WTC11 (cell line): ENCODE results near the gene PDE1C. TPM values are rescaled to one million over a fixed set of nuclear protein-coding genes. Genes with fewer than 3 reads are reported as not detected.

ENCODE experiments used
- ATAC-seq: fragments of 200-7000 bp; cut with Tn5 transposase; 2 replicates; pipeline ENCODE4 v1.10.0; 2021; ENCODE audit warnings: mild to moderate bottlenecking, moderate library complexity
- CTCF ChIA-PET: fragments of 300-600 bp; sonication (Branson Sonifier 250); formaldehyde crosslinking; loops from one replicate; lab custom pipeline; 2021; ENCODE audit warnings: antibody characterized with exemption; lab: Charles Lee
- POLR2A ChIA-PET: fragments of 350-600 bp; sonication (Branson Sonifier 250); formaldehyde crosslinking; loops from one replicate; lab custom pipeline; 2021; ENCODE audit warnings: antibody characterized with exemption; lab: Charles Lee
- DNase-seq: peaks from one replicate; pipeline ENCODE4 v3.0.0; 2021; ENCODE audit warnings: low spot score
- H3K27ac Mint-ChIP-seq: 2 replicates; pipeline ENCODE4 v1.8.0; 2021; ENCODE audit warnings: mixed read lengths
- H3K27me3 Mint-ChIP-seq: 2 replicates; pipeline ENCODE4 v1.8.0; 2021; ENCODE audit warnings: low read depth, mild to moderate bottlenecking, moderate library complexity, mixed read lengths
- H3K36me3 Mint-ChIP-seq: 2 replicates; pipeline ENCODE4 v1.8.0; 2021; ENCODE audit warnings: mixed read lengths
- H3K4me1 Mint-ChIP-seq: 2 replicates; pipeline ENCODE4 v1.8.0; 2022; ENCODE audit warnings: mixed read lengths
- H3K4me3 Mint-ChIP-seq: 2 replicates; pipeline ENCODE4 v1.8.0; 2021; ENCODE audit warnings: mild to moderate bottlenecking, moderate library complexity, mixed read lengths
- H3K9me3 Mint-ChIP-seq: 2 replicates; pipeline ENCODE4 v1.8.0; 2021; ENCODE audit warnings: mixed read lengths
- ATF2 ChIP-seq: sonication (generic); formaldehyde crosslinking; IDR thresholded peaks from 2 replicates; pipeline ENCODE4 v1.8.1; 2022; ENCODE audit warnings: low read depth, missing genetic modification reagents, borderline replicate concordance
- CDX4 ChIP-seq: fragments of 250-450 bp; sonication (Bioruptor Pico); IDR thresholded peaks from 2 replicates; pipeline ENCODE4 v1.9.0; 2021; ENCODE audit warnings: moderate library complexity, mild to moderate bottlenecking, inconsistent platforms, borderline replicate concordance
- E2F4 ChIP-seq: sonication (generic); formaldehyde crosslinking; IDR thresholded peaks from 2 replicates; pipeline ENCODE4 v1.8.1; 2022; ENCODE audit warnings: low read depth, mild to moderate bottlenecking, moderate library complexity, missing genetic modification reagents, borderline replicate concordance
- E2F5 ChIP-seq: sonication (generic); formaldehyde crosslinking; IDR thresholded peaks from 2 replicates; pipeline ENCODE4 v1.8.1; 2022; ENCODE audit warnings: mild to moderate bottlenecking, moderate library complexity, missing genetic modification reagents
- EMX1 ChIP-seq: fragments of 250-450 bp; sonication (Bioruptor Pico); IDR thresholded peaks from 2 replicates; pipeline ENCODE4 v1.8.0; 2021; ENCODE audit warnings: mild to moderate bottlenecking
- GTF2I ChIP-seq: fragments of 250-450 bp; sonication (Bioruptor Pico); conservative IDR thresholded peaks from 2 replicates; pipeline ENCODE4 v1.4.0; 2021; ENCODE audit warnings: mild to moderate bottlenecking
- JAZF1 ChIP-seq: fragments of 250-450 bp; sonication (Bioruptor Pico); IDR thresholded peaks from 2 replicates; pipeline ENCODE4 v1.9.0; 2021; ENCODE audit warnings: moderate library complexity, mild to moderate bottlenecking, inconsistent platforms
- MAX ChIP-seq: sonication (generic); formaldehyde crosslinking; IDR thresholded peaks from 2 replicates; pipeline ENCODE4 v1.8.0; 2022; ENCODE audit warnings: mild to moderate bottlenecking, missing genetic modification reagents
- NR2C2 ChIP-seq: sonication (generic); formaldehyde crosslinking; IDR thresholded peaks from 2 replicates; pipeline ENCODE4 v1.8.0; 2022; ENCODE audit warnings: mild to moderate bottlenecking, missing genetic modification reagents
- PREB ChIP-seq: sonication (generic); formaldehyde crosslinking; IDR thresholded peaks from 2 replicates; pipeline ENCODE4 v1.8.1; 2022; ENCODE audit warnings: mild to moderate bottlenecking, missing genetic modification reagents, moderate library complexity, borderline replicate concordance
- PRRX2 ChIP-seq: fragments of 250-450 bp; sonication (Bioruptor Pico); IDR thresholded peaks from 2 replicates; pipeline ENCODE4 v1.8.0; 2021; ENCODE audit warnings: mild to moderate bottlenecking
- SOX15 ChIP-seq: fragments of 250-450 bp; sonication (Bioruptor Pico); IDR thresholded peaks from 2 replicates; pipeline ENCODE4 v1.9.0; 2021; ENCODE audit warnings: mild to moderate bottlenecking
- SP1 ChIP-seq: sonication (generic); formaldehyde crosslinking; conservative IDR thresholded peaks from 2 replicates; pipeline ENCODE4 v1.8.1; 2022; ENCODE audit warnings: missing genetic modification reagents
- TEAD4 ChIP-seq: sonication (generic); formaldehyde crosslinking; IDR thresholded peaks from 2 replicates; pipeline ENCODE4 v1.8.0; 2022; ENCODE audit warnings: mild to moderate bottlenecking, missing genetic modification reagents
- ZNF232 ChIP-seq: sonication (generic); formaldehyde crosslinking; IDR thresholded peaks from 2 replicates; pipeline ENCODE4 v1.8.0; 2022; ENCODE audit warnings: mild to moderate bottlenecking, missing genetic modification reagents
- ZNF281 ChIP-seq: sonication (generic); formaldehyde crosslinking; IDR thresholded peaks from 2 replicates; pipeline ENCODE4 v1.8.0; 2023; ENCODE audit warnings: mild to moderate bottlenecking, missing genetic modification reagents
- ZNF425 ChIP-seq: fragments of 250-450 bp; sonication (Bioruptor Pico); conservative IDR thresholded peaks from 2 replicates; pipeline ENCODE4 v1.9.0; 2021; ENCODE audit warnings: mild to moderate bottlenecking
- total RNA-seq: library from RNA; stranded (reverse); gene quantifications from 3 replicates; pipeline ENCODE4 v1.2.3, GENCODE V29; 2021

PDE1C gene
- total RNA-seq, 1 experiment from 2014 or later: 0.55 TPM

- CTCF ChIA-PET: interaction anchor here (1.7 to 2.5 kb wide), 4 partner anchors 10 to 389 kb away, joined by 8 to 17 read pairs (median 14); no protein-coding TSS in a partner anchor
- H3K9me3 Mint-ChIP-seq: no peaks in the 10 kb centered on the region
- H3K4me3 Mint-ChIP-seq: no peak overlapping the region
Measured at GRCh38 chr7:31815796-31816195, 254.4 kb downstream of the PDE1C start.

GRCh38 chr7:31814187-31814586, 256.0 kb downstream of the PDE1C start:
- Mint-ChIP-seq H3K4me3 (no peak overlapping the region), H3K9me3 (no peaks in the 10 kb centered on the region), H3K4me1 (no peaks in the 10 kb centered on the region), H3K27me3 (peaks cover 29% of the 10 kb centered on the region), H3K36me3 (no peaks in the 10 kb centered on the region), H3K27ac (no peak overlapping the region)
- peak; percentile 39 for DNase-seq
- ChIA-PET CTCF (interaction anchor here (0.6 to 2.5 kb wide), 13 partner anchors 12 to 390 kb away, joined by 3 to 17 read pairs (median 5); partner anchors contain the start of gene PDE1C), POLR2A (no interaction called here)
- ATAC-seq: peak; percentile 50
- TF ChIP-seq NR2C2 (CRISPR knock-in tag) (no peak), MAX (CRISPR knock-in tag) (no peak), SP1 (CRISPR knock-in tag) (no peak), PREB (CRISPR knock-in tag) (no peak), SOX15 (no peak), E2F5 (CRISPR knock-in tag) (no peak), ZNF232 (CRISPR knock-in tag) (no peak), PRRX2 (CRISPR knock-in tag) (no peak), GTF2I (CRISPR knock-in tag) (no peak), EMX1 (CRISPR knock-in tag) (no peak), TEAD4 (no peak), E2F4 (no peak), CDX4 (CRISPR knock-in tag) (no peak), ZNF281 (CRISPR knock-in tag) (no peak), JAZF1 (no peak)

More at GRCh38 chr7:31815796-31816195, 254.4 kb downstream of the PDE1C start:
- no peak for DNase-seq
- Mint-ChIP-seq H3K27me3 (peaks cover 29% of the 10 kb centered on the region), H3K27ac (no peak overlapping the region), H3K4me1 (peaks cover 8% of the 10 kb centered on the region), H3K36me3 (no peaks in the 10 kb centered on the region)
- ATAC-seq: no peak
- POLR2A ChIA-PET: no interaction called here
- TF ChIP-seq ATF2 (CRISPR knock-in tag): no peak
- no peak for TF ChIP-seq ZNF425
- no peak for TF ChIP-seq E2F5 (CRISPR knock-in tag)
- TF ChIP-seq, all 79 proteins: peak for 0
